GM23338 (cell line): ENCODE data around the gene GSTM1. TPM values are rescaled to one million over a fixed set of nuclear protein-coding genes. Genes with fewer than 3 reads are reported as not detected.

Experiments
- ATAC-seq: fragments of 200-7000 bp; cut with Tn5 transposase; 3 replicates; pipeline ENCODE4 v1.9.1; 2020
- DNase-seq: peaks from one replicate; pipeline ENCODE4 v3.0.0-alpha.2; 2015; ENCODE audit warnings: low spot score
- H2AFZ ChIP-seq: fragments of 200-600 bp; sonication (generic); 2 replicates; pipeline ENCODE4 v1.8.0; 2016; ENCODE audit warnings: antibody characterized with exemption, mild to moderate bottlenecking, moderate library complexity
- H3F3A ChIP-seq: fragments of 200-600 bp; sonication (generic); replicated peaks from 2 replicates; pipeline ENCODE4 v1.8.0; 2017; ENCODE audit warnings: antibody characterized with exemption, mixed run types, low read depth
- H3K27ac ChIP-seq: fragments of 200-600 bp; sonication (generic); 2 replicates; pipeline ENCODE4 v1.6.1; 2016; ENCODE audit warnings: low read depth
- H3K27me3 ChIP-seq: fragments of 200-600 bp; sonication (generic); 2 replicates; pipeline ENCODE4 v1.8.0; 2016; ENCODE audit warnings: mild to moderate bottlenecking, mixed run types, moderate library complexity; ENCODE audit not compliant: insufficient read depth
- H3K36me3 ChIP-seq: fragments of 200-600 bp; sonication (generic); 2 replicates; pipeline ENCODE4 v1.8.0; 2016; ENCODE audit warnings: mild to moderate bottlenecking; ENCODE audit not compliant: insufficient read depth
- H3K4me1 ChIP-seq: fragments of 200-600 bp; sonication (generic); 2 replicates; pipeline ENCODE4 v1.8.0; 2016; ENCODE audit warnings: mild to moderate bottlenecking, moderate library complexity; ENCODE audit not compliant: insufficient read depth
- H3K4me2 ChIP-seq: fragments of 200-600 bp; sonication (generic); 2 replicates; pipeline ENCODE4 v1.7.1; 2017; ENCODE audit warnings: mixed run types
- H3K4me3 ChIP-seq: fragments of 200-600 bp; sonication (generic); 2 replicates; pipeline ENCODE4 v1.6.1; 2016; ENCODE audit warnings: mixed run types
- H3K79me2 ChIP-seq: fragments of 200-600 bp; sonication (generic); replicated peaks from 2 replicates; pipeline ENCODE4 v1.8.0; 2017; ENCODE audit warnings: mild to moderate bottlenecking; ENCODE audit not compliant: insufficient read depth
- H3K9me2 ChIP-seq: fragments of 200-600 bp; sonication (generic); 2 replicates; pipeline ENCODE4 v1.8.0; 2017; ENCODE audit not compliant: insufficient read depth
- H4K20me1 ChIP-seq: fragments of 200-600 bp; sonication (generic); replicated peaks from 2 replicates; pipeline ENCODE4 v1.8.0; 2017; ENCODE audit warnings: mild to moderate bottlenecking; ENCODE audit not compliant: insufficient read depth
- H3K27ac Mint-ChIP-seq: 2 replicates; pipeline ENCODE4 v1.8.0; 2020; ENCODE audit warnings: inconsistent platforms, mild to moderate bottlenecking, moderate library complexity, mixed read lengths
- H3K27me3 Mint-ChIP-seq: 3 replicates; pipeline ENCODE4 v1.8.0; 2022; ENCODE audit warnings: low read depth, mild to moderate bottlenecking, moderate library complexity, mixed read lengths, inconsistent platforms; ENCODE audit not compliant: insufficient read depth, poor library complexity
- H3K36me3 Mint-ChIP-seq: 3 replicates; pipeline ENCODE4 v1.8.0; 2021; ENCODE audit warnings: low read depth, mild to moderate bottlenecking, inconsistent platforms, moderate library complexity, mixed read lengths
- H3K4me1 Mint-ChIP-seq: 3 replicates; pipeline ENCODE4 v1.8.0; 2020; ENCODE audit warnings: mild to moderate bottlenecking, inconsistent platforms, mixed read lengths
- H3K4me3 Mint-ChIP-seq: 3 replicates; pipeline ENCODE4 v1.8.0; 2021; ENCODE audit warnings: moderate library complexity, mild to moderate bottlenecking, inconsistent platforms, mixed read lengths
- H3K9me3 Mint-ChIP-seq: 3 replicates; pipeline ENCODE4 v1.8.0; 2020; ENCODE audit warnings: moderate library complexity, mild to moderate bottlenecking, inconsistent platforms, mixed read lengths
- CREB1 ChIP-seq: fragments of 250-450 bp; sonication (Bioruptor Pico); IDR thresholded peaks from 2 replicates; pipeline ENCODE4 v1.5.0; 2020; ENCODE audit warnings: low read depth, mild to moderate bottlenecking, moderate library complexity
- EZH2 ChIP-seq: fragments of 200-600 bp; sonication (generic); IDR thresholded peaks from one replicate; pipeline ENCODE4 v1.8.0; 2017; ENCODE audit warnings: antibody characterized with exemption, mild to moderate bottlenecking, low read depth; ENCODE audit not compliant: unreplicated experiment
- EZH2phosphoT487 ChIP-seq: fragments of 200-600 bp; sonication (generic); IDR thresholded peaks from one replicate; pipeline ENCODE4 v1.8.1; 2018; ENCODE audit warnings: antibody characterized with exemption; ENCODE audit not compliant: unreplicated experiment
- JUNB ChIP-seq: IDR thresholded peaks from one replicate; pipeline ENCODE4 v1.6.1; 2016; ENCODE audit warnings: antibody characterized with exemption; ENCODE audit not compliant: unreplicated experiment
- NANOG ChIP-seq: IDR thresholded peaks from 2 replicates; pipeline ENCODE4 v1.6.1; 2016; ENCODE audit warnings: antibody characterized with exemption, borderline replicate concordance
- POLR2AphosphoS5 ChIP-seq: IDR thresholded peaks from 2 replicates; pipeline ENCODE4 v1.6.1; 2016; ENCODE audit warnings: antibody characterized with exemption, low read depth
- REST ChIP-seq: IDR thresholded peaks from one replicate; pipeline ENCODE4 v1.6.1; 2018; ENCODE audit warnings: antibody characterized with exemption; ENCODE audit not compliant: unreplicated experiment
- STAT1 ChIP-seq: IDR thresholded peaks from one replicate; pipeline ENCODE4 v1.6.1; 2016; ENCODE audit warnings: antibody characterized with exemption; ENCODE audit not compliant: unreplicated experiment
- ZNF331 ChIP-seq: fragments of 250-450 bp; sonication (Bioruptor Pico); IDR thresholded peaks from 2 replicates; pipeline ENCODE4 v1.5.0; 2020; ENCODE audit warnings: low read depth, mild to moderate bottlenecking, moderate library complexity
- polyA plus RNA-seq: library from polyadenylated mRNA; unstranded; fragments of >200 nt; fragmentation: Nextera tagmentation; extraction: Ambion mirVana; gene quantifications from 2 replicates; pipeline ENCODE4 v1.2.1, GENCODE V29; 2016
- total RNA-seq: library from RNA; depleted of rRNA; stranded (reverse); fragments of >200 nt; shearing (Covaris generic); gene quantifications from 2 replicates; pipeline ENCODE4 v1.2.3, GENCODE V29; 2014
- TF ChIP-seq, protein P1 (sequence below): fragments of 250-450 bp; sonication (Bioruptor Pico); IDR thresholded peaks from 2 replicates; pipeline ENCODE4 v1.5.0; 2020; ENCODE audit warnings: mild to moderate bottlenecking, moderate library complexity

The GSTM1 gene
- total and polyA plus RNA-seq, 2 experiments from 2014 or later: not detected

DNA sequence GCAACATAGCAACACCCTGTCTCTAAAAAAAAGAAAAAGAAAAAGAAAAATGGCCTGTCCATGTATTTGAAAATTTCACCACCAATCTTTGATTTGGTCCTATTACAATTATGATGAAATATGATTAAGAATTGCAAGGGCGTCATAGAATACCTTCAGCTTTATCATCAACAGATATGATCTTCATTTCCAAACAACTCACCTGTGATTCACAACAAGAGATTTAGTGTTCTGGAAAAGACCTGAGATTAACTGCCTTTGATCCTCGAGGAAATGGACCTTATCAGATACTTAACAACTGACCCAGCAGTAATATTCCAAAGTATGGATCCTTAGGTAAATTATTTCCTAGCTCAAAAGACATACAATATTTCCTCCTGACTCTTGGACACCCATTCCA lies 35.2 kb upstream of the GSTM1 start (continued):
- no peak for TF ChIP-seq NANOG
- TF ChIP-seq POLR2AphosphoS5: no peak
- no peak for TF ChIP-seq EZH2phosphoT487
- no peak for TF ChIP-seq ZNF331
- TF ChIP-seq REST: no peak
- TF ChIP-seq JUNB: no peak

DNA sequence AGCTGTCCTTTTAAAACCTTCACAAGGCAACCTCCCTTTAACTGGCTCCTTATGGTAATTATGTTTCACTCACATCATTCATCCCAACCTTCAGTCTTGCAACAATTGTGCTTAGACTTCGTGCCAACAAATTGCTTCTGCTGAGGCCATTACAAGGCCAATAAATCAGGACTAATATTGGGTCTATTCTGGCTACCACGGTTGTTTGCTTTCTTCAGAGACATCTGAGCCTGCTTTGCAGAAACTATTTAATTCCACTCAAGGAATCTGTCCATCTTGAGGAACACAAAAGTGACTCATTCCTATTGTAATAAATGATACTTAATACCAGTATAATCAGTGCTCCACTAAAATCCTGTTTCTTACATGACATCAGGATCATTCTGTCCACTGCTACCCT lies 34.3 kb upstream of the GSTM1 start:
- Mint-ChIP-seq H3K27ac (no peak overlapping the region), H3K4me1 (peaks cover 11% of the 10 kb centered on the region), H3K36me3 (no peaks in the 10 kb centered on the region), H3K4me3 (no peak overlapping the region), H3K27me3 (peaks cover 5% of the 10 kb centered on the region), H3K9me3 (no peaks in the 10 kb centered on the region)
- DNase-seq: no peak
- H3K27ac ChIP-seq: no peak overlapping the region
- peaks cover 6% of the 10 kb centered on the region for H3F3A ChIP-seq
- H3K4me1 ChIP-seq: peaks cover 10% of the 10 kb centered on the region; the same call in 1 of the 2 replicates
- H3K4me3 ChIP-seq: no peak overlapping the region
- H3K36me3 ChIP-seq: no peaks in the 10 kb centered on the region
- no peak overlapping the region for H3K4me2 ChIP-seq
- no peak for TF ChIP-seq CREB1
- TF ChIP-seq, protein P1, sequence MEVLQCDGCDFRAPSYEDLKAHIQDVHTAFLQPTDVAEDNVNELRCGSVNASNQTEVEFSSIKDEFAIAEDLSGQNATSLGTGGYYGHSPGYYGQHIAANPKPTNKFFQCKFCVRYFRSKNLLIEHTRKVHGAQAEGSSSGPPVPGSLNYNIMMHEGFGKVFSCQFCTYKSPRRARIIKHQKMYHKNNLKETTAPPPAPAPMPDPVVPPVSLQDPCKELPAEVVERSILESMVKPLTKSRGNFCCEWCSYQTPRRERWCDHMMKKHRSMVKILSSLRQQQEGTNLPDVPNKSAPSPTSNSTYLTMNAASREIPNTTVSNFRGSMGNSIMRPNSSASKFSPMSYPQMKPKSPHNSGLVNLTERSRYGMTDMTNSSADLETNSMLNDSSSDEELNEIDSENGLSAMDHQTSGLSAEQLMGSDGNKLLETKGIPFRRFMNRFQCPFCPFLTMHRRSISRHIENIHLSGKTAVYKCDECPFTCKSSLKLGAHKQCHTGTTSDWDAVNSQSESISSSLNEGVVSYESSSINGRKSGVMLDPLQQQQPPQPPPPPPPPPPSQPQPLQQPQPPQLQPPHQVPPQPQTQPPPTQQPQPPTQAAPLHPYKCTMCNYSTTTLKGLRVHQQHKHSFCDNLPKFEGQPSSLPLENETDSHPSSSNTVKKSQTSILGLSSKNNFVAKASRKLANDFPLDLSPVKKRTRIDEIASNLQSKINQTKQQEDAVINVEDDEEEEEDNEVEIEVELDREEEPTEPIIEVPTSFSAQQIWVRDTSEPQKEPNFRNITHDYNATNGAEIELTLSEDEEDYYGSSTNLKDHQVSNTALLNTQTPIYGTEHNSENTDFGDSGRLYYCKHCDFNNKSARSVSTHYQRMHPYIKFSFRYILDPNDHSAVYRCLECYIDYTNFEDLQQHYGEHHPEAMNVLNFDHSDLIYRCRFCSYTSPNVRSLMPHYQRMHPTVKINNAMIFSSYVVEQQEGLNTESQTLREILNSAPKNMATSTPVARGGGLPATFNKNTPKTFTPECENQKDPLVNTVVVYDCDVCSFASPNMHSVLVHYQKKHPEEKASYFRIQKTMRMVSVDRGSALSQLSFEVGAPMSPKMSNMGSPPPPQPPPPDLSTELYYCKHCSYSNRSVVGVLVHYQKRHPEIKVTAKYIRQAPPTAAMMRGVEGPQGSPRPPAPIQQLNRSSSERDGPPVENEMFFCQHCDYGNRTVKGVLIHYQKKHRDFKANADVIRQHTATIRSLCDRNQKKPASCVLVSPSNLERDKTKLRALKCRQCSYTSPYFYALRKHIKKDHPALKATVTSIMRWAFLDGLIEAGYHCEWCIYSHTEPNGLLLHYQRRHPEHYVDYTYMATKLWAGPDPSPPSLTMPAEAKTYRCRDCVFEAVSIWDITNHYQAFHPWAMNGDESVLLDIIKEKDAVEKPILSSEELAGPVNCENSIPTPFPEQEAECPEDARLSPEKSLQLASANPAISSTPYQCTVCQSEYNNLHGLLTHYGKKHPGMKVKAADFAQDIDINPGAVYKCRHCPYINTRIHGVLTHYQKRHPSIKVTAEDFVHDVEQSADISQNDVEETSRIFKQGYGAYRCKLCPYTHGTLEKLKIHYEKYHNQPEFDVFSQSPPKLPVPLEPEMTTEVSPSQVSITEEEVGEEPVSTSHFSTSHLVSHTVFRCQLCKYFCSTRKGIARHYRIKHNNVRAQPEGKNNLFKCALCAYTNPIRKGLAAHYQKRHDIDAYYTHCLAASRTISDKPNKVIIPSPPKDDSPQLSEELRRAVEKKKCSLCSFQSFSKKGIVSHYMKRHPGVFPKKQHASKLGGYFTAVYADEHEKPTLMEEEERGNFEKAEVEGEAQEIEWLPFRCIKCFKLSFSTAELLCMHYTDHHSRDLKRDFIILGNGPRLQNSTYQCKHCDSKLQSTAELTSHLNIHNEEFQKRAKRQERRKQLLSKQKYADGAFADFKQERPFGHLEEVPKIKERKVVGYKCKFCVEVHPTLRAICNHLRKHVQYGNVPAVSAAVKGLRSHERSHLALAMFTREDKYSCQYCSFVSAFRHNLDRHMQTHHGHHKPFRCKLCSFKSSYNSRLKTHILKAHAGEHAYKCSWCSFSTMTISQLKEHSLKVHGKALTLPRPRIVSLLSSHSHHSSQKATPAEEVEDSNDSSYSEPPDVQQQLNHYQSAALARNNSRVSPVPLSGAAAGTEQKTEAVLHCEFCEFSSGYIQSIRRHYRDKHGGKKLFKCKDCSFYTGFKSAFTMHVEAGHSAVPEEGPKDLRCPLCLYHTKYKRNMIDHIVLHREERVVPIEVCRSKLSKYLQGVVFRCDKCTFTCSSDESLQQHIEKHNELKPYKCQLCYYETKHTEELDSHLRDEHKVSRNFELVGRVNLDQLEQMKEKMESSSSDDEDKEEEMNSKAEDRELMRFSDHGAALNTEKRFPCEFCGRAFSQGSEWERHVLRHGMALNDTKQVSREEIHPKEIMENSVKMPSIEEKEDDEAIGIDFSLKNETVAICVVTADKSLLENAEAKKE (CRISPR knock-in tag): no peak
- no peak for TF ChIP-seq JUNB
- no peak for TF ChIP-seq EZH2
- TF ChIP-seq STAT1: no peak
- peaks cover 18% of the 10 kb centered on the region for H3K27me3 ChIP-seq
- ATAC-seq: no peak
- no peaks in the 10 kb centered on the region for H3K79me2 ChIP-seq
- no peaks in the 10 kb centered on the region for H3K9me2 ChIP-seq
- no peaks in the 10 kb centered on the region; the same call in 1 of the 2 replicates for H4K20me1 ChIP-seq
- no peak overlapping the region for H2AFZ ChIP-seq
